Neural cell (in vitro differentiated cells): ENCODE measurements around the gene PCDHGA8. TPM values are rescaled to one million over a fixed set of nuclear protein-coding genes. Genes with fewer than 3 reads are reported as not detected.

Experiments used
- H2AFZ ChIP-seq: fragments of 200-600, 300-800 bp; sonication (generic), shearing (Covaris generic); 2 replicates; pipeline ENCODE4 v1.6.0; 2014; ENCODE audit warnings: low read depth, mild to moderate bottlenecking, antibody characterized with exemption, low read length, moderate library complexity
- H3F3A ChIP-seq: fragments of 200-600 bp; shearing (Covaris generic); 2 replicates; pipeline ENCODE4 v1.6.1; 2016; ENCODE audit warnings: mild to moderate bottlenecking, moderate library complexity, mixed read lengths, antibody characterized with exemption, low read length; ENCODE audit not compliant: insufficient read depth, poor library complexity, severe bottlenecking
- H3K27ac ChIP-seq: fragments of 200-600, 300-800 bp; sonication (generic), shearing (Covaris generic); 2 replicates; pipeline ENCODE4 v1.5.1; 2014; ENCODE audit warnings: mild to moderate bottlenecking, low read length, moderate library complexity
- H3K27me3 ChIP-seq: fragments of 300-800, 200-600 bp; sonication (generic), shearing (Covaris generic); 2 replicates; pipeline ENCODE4 v1.6.0; 2014; ENCODE audit warnings: mild to moderate bottlenecking, low read depth, low read length, moderate library complexity; ENCODE audit not compliant: insufficient read depth
- H3K36me3 ChIP-seq: fragments of 300-800, 200-600 bp; sonication (generic), shearing (Covaris generic); 2 replicates; pipeline ENCODE4 v1.5.1; 2014; ENCODE audit warnings: mild to moderate bottlenecking, antibody characterized with exemption, low read length, moderate library complexity; ENCODE audit not compliant: insufficient read depth
- H3K4me2 ChIP-seq: fragments of 300-800, 200-600 bp; sonication (generic), shearing (Covaris generic); 2 replicates; pipeline ENCODE4 v1.6.0; 2014; ENCODE audit warnings: mild to moderate bottlenecking, low read length
- H3K4me3 ChIP-seq: fragments of 300-800, 200-600 bp; sonication (generic), shearing (Covaris generic); 2 replicates; pipeline ENCODE4 v1.5.1; 2014; ENCODE audit warnings: mild to moderate bottlenecking, low read length, moderate library complexity
- H3K79me2 ChIP-seq: fragments of 200-600 bp; shearing (Covaris generic); replicated peaks from 2 replicates; pipeline ENCODE4 v1.6.0; 2014; ENCODE audit warnings: mild to moderate bottlenecking, low read length, moderate library complexity; ENCODE audit not compliant: insufficient read depth
- H3K9ac ChIP-seq: fragments of 300-800, 200-600 bp; sonication (generic), shearing (Covaris generic); 2 replicates; pipeline ENCODE4 v1.6.1; 2016; ENCODE audit warnings: mild to moderate bottlenecking, low read length, mixed read lengths
- H3K9me2 ChIP-seq: fragments of 200-600 bp; shearing (Covaris generic); 2 replicates; pipeline ENCODE4 v1.6.1; 2016; ENCODE audit warnings: mild to moderate bottlenecking, low read length, mixed read lengths; ENCODE audit not compliant: insufficient read depth
- H3K9me3 ChIP-seq: fragments of 200-600, 300-800 bp; sonication (generic), shearing (Covaris generic); 2 replicates; pipeline ENCODE4 v1.6.1; 2016; ENCODE audit warnings: mild to moderate bottlenecking, mixed run types, low read length, moderate library complexity, mixed read lengths
- H4K20me1 ChIP-seq: fragments of 200-600 bp; shearing (Covaris generic); 2 replicates; pipeline ENCODE4 v1.6.1; 2016; ENCODE audit warnings: mild to moderate bottlenecking, mixed run types; ENCODE audit not compliant: insufficient read depth
- CTCF ChIP-seq: fragments of 450-650 bp; IDR thresholded peaks from 2 replicates; pipeline ENCODE4 v1.5.1; 2014; ENCODE audit warnings: antibody characterized with exemption, mild to moderate bottlenecking, moderate library complexity; ENCODE audit not compliant: poor library complexity, severe bottlenecking
- EP300 ChIP-seq: fragments of 450-650 bp; conservative IDR thresholded peaks from 2 replicates; pipeline ENCODE4 v1.6.1; 2014; ENCODE audit warnings: antibody characterized with exemption, mild to moderate bottlenecking, moderate library complexity; ENCODE audit not compliant: poor library complexity, severe bottlenecking
- POLR2AphosphoS5 ChIP-seq: IDR thresholded peaks from 2 replicates; pipeline ENCODE4 v1.6.1; 2012
- RAD21 ChIP-seq: fragments of 450-650 bp; conservative IDR thresholded peaks from 2 replicates; pipeline ENCODE4 v1.6.1; 2014; ENCODE audit warnings: antibody characterized with exemption, mild to moderate bottlenecking, moderate library complexity
- SMC3 ChIP-seq: fragments of 450-650 bp; conservative IDR thresholded peaks from 2 replicates; pipeline ENCODE4 v1.6.1; 2014; ENCODE audit warnings: antibody characterized with exemption, mild to moderate bottlenecking, moderate library complexity; ENCODE audit not compliant: poor library complexity
- TAF1 ChIP-seq: IDR thresholded peaks from 2 replicates; pipeline ENCODE4 v1.6.1; 2012; ENCODE audit warnings: low read depth
- polyA plus RNA-seq: library from polyadenylated mRNA; depleted of rRNA; stranded (reverse); fragments of >200 nt; gene quantifications from 2 replicates; pipeline ENCODE4 v1.2.3, GENCODE V29; 2014
- TF ChIP-seq, protein P1 (sequence below): IDR thresholded peaks from 2 replicates; pipeline ENCODE4 v1.6.1; 2012; ENCODE audit warnings: borderline replicate concordance

PCDHGA8 gene
- polyA plus RNA-seq, 1 donor from 2014 or later, result 0.19 TPM

DNA sequence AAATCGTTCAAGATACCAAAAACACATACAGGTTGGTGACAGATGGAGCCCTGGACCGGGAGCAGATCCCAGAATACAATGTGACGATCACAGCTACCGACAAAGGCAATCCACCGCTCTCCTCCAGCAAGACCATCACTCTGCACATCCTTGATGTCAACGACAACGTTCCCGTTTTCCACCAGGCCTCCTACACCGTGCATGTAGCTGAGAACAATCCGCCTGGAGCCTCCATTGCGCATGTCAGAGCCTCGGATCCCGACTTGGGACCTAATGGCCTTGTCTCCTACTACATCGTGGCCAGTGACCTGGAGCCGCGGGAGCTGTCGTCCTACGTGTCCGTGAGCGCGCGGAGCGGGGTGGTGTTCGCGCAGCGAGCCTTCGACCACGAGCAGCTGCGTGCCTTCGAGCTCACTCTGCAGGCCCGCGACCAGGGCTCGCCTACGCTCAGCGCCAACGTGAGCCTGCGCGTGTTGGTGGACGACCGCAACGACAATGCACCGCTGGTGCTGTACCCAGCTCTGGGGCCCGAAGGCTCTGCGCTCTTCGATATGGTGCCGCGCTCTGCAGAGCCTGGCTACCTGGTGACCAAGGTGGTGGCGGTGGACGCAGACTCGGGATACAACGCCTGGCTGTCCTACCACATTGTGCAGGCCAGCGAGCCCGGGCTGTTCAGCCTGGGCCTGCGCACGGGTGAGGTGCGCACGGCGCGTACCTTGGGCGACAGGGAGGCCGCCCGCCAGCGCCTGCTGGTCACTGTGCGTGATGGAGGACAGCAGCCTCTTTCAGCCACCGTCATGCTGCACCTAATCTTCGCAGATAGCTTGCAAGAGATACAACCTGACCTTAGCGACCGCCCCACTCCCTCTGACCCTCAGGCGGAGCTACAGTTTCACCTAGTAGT, 20.6 kb upstream of the PCDHGA8 start:
- no peaks in the 10 kb centered on the region for H3K79me2 ChIP-seq
- H3K9ac ChIP-seq, result no peak overlapping the region
- no peaks in the 10 kb centered on the region for H4K20me1 ChIP-seq
- no peaks in the 10 kb centered on the region for H3F3A ChIP-seq
- H3K9me2 ChIP-seq, result no peaks in the 10 kb centered on the region
- H3K9me3 ChIP-seq, result peaks cover 35% of the 10 kb centered on the region
- no peak overlapping the region for H2AFZ ChIP-seq
- no peak for TF ChIP-seq RAD21
- TF ChIP-seq EP300, result no peak
- no peak for TF ChIP-seq SMC3
- no peak overlapping the region for H3K27ac ChIP-seq
- H3K36me3 ChIP-seq, result no peaks in the 10 kb centered on the region
- H3K27me3 ChIP-seq, result no peaks in the 10 kb centered on the region
- H3K4me2 ChIP-seq, result no peak overlapping the region
- H3K4me3 ChIP-seq, result no peak overlapping the region

- no peaks in the 10 kb centered on the region for H3K79me2 ChIP-seq
- H3K4me2 ChIP-seq, result no peak within 1 kb of the TSS
- no peak for TF ChIP-seq EP300
- TF ChIP-seq CTCF, result no peak
- no peaks in the 10 kb centered on the region for H4K20me1 ChIP-seq
- H3K9me3 ChIP-seq, result peaks cover 35% of the 10 kb centered on the region
- no peaks in the 10 kb centered on the region for H3K27me3 ChIP-seq
- H3K4me3 ChIP-seq, result no peak within 1 kb of the TSS
- no peaks in the 10 kb centered on the region for H3K9me2 ChIP-seq
- no peaks in the 10 kb centered on the region for H3K36me3 ChIP-seq
- no peak within 1 kb of the TSS for H2AFZ ChIP-seq
- no peaks in the 10 kb centered on the region for H3F3A ChIP-seq
- H3K9ac ChIP-seq, result no peak within 1 kb of the TSS
- no peak within 1 kb of the TSS for H3K27ac ChIP-seq
Measured at GRCh38 chr5:141373673-141374317, 18.6 kb upstream of the PCDHGA8 start, which contains the start of gene PCDHGA6. Gene PCDHGA6 (plus strand): TSS chr5:141373891. CDS start chr5:141374084, 193 bp downstream.

DNA sequence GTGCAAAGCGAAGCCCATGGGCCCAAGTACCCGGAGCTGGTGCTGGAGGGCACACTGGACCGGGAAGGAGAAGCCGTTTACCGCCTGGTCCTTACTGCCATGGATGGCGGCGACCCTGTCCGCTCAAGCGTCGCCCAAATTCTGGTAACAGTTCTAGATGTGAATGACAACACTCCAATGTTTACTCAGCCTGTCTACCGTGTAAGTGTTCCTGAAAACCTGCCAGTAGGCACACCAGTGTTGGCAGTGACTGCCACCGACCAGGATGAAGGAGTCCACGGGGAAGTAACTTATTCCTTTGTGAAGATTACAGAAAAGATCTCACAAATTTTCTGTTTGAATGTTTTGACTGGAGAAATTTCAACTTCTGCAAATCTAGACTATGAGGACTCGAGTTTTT, 17.8 kb upstream of the PCDHGA8 start:
- Histone ChIP-seq H3K4me3 (no peak overlapping the region), H2AFZ (no peak overlapping the region)

More for the DNA sequence above, 17.8 kb upstream of the PCDHGA8 start:
- no peak for TF ChIP-seq POLR2AphosphoS5
- TF ChIP-seq SMC3, result no peak
- no peak for TF ChIP-seq CTCF
- TF ChIP-seq EP300, result no peak
- no peak for TF ChIP-seq RAD21
- TF ChIP-seq, protein P1, sequence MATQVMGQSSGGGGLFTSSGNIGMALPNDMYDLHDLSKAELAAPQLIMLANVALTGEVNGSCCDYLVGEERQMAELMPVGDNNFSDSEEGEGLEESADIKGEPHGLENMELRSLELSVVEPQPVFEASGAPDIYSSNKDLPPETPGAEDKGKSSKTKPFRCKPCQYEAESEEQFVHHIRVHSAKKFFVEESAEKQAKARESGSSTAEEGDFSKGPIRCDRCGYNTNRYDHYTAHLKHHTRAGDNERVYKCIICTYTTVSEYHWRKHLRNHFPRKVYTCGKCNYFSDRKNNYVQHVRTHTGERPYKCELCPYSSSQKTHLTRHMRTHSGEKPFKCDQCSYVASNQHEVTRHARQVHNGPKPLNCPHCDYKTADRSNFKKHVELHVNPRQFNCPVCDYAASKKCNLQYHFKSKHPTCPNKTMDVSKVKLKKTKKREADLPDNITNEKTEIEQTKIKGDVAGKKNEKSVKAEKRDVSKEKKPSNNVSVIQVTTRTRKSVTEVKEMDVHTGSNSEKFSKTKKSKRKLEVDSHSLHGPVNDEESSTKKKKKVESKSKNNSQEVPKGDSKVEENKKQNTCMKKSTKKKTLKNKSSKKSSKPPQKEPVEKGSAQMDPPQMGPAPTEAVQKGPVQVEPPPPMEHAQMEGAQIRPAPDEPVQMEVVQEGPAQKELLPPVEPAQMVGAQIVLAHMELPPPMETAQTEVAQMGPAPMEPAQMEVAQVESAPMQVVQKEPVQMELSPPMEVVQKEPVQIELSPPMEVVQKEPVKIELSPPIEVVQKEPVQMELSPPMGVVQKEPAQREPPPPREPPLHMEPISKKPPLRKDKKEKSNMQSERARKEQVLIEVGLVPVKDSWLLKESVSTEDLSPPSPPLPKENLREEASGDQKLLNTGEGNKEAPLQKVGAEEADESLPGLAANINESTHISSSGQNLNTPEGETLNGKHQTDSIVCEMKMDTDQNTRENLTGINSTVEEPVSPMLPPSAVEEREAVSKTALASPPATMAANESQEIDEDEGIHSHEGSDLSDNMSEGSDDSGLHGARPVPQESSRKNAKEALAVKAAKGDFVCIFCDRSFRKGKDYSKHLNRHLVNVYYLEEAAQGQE, result no peak
- TF ChIP-seq TAF1, result no peak
- no peaks in the 10 kb centered on the region for H3F3A ChIP-seq
- no peak overlapping the region for H3K4me2 ChIP-seq
- no peaks in the 10 kb centered on the region for H3K79me2 ChIP-seq
- H4K20me1 ChIP-seq, result no peaks in the 10 kb centered on the region
- H3K27ac ChIP-seq, result no peak overlapping the region
- no peak overlapping the region for H3K9ac ChIP-seq
- H3K36me3 ChIP-seq, result no peaks in the 10 kb centered on the region
- H3K9me3 ChIP-seq, result peaks cover 35% of the 10 kb centered on the region
- no peaks in the 10 kb centered on the region for H3K27me3 ChIP-seq
- H3K9me2 ChIP-seq, result no peaks in the 10 kb centered on the region
